ENCODE data around the gene COX5A.
"Not testable (repeated sequence)": the region's sequence is repeated elsewhere in the genome, so short reads cannot be mapped to it uniquely, and the experiment has no call there.

Gene COX5A

DNA sequence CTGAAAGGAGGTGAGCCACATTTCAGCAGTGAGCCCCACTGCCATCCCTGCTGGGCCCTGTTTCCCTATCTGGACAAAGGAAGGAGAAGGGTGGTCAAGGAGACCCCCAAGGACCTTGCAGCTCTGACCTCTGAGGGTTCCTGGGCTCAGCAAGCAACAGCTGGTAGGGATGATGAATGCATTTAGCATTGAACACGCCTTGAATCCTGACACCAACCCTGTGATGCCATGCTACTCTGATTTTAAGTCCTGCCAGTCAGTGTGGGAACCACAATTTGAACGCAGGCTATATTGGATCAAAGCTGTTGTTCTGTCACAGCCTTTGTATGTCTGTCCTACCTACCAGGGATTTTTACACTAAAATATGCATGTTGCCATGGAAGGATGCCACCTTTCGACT, 41.6 kb downstream of the COX5A start:
- no peak for DNase-seq

DNA sequence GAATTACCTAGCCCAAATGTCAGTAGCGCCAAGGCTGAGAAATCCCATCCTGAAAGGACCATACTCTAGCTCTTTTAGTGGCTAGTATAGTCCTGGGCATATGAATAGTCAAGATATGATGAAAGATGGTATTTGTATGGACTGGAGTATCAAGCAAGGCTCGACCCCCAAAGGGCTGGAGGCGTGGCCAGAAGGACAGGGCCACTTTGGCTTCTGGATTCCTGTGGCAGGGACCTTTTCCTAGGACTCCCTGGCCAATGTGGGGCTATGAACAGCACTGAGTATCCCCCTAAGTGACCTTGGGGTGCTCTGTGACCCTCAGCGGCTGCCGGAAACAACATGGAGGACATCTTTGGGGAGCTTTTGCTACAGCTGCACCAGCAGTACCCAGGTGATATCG, 42.0 kb downstream of the COX5A start:
- no peak for DNase-seq

DNA sequence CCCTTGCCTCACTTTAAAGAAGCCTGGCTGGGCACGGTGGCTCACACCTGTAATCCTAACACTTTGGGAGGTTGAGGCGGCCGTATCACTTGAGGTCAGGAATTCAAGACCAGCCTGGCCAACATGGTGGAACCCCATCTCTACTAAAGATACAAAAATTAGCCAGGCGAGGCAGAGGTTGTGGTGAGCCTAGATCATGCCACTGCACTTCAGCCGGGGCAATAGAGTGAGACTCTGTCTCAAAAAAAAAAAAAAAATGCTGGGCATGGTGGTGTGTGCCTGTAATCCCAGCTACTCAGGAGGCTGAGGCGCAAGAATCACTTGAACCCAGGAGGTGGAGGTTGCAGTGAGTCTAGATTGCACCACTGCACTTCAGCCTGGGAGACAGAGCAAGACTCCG, 43.5 kb downstream of the COX5A start:
- not testable (repeated sequence) for DNase-seq

DNA sequence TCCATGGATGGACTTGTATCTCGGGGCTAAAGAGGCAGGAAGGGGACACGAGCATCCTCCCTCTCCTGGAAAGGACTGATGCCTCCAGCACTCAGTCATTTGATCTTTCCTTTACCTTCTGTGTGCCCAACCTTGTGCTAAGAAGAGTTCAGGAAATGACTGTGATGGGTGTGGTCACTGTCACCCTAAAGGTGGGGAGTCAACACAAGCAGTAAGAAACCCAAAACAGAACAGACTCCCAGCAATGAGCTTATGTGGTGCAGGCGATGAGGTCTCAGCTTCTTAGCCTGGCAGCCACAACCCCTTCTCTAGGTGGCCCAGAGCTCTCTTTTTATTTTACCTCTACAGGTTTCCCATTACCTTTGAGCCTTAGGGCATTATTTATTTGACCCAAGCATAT, 44.2 kb downstream of the COX5A start:
- no peak for DNase-seq

DNA sequence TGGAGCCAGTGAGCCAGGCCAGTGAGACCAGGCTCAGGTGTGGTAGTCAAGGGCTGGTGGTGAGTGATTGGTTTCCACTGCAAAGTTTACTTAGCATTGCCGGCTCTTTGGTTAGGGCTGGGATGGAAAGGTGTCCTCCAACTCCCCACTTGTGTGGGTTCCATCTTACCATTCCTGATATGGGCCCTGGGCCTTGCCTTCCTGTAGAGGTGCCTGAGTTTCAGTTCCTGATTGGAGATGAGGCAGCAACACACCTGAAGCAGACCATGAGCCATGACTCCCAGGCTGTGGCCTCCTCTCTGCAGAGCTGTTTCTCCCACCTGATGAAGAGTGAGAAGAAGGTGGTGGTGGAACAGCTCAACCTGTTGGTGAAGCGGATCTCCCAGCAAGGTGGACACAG, 44.9 kb downstream of the COX5A start:
- DNase-seq: no peak

DNA sequence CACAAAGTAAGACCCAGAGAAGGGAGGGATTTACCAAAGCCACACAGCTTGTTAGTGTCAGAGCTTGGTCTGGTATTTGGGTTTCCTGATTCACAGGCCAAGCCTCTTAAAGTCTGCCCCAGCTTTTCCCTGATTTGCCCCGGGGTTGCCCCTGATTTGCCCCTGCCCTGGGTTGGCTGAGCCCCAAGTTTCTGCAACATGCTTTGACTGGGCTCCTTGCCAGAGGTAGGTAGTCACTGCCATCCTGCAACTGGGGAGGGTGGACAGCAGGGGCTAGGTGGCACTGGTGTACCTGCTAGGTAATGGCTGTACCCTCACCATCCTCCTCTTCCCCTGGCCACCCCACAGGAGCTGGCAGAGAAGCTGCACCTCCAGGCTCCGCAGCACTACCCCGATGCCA, 45.6 kb downstream of the COX5A start:
- no peak for DNase-seq

DNA sequence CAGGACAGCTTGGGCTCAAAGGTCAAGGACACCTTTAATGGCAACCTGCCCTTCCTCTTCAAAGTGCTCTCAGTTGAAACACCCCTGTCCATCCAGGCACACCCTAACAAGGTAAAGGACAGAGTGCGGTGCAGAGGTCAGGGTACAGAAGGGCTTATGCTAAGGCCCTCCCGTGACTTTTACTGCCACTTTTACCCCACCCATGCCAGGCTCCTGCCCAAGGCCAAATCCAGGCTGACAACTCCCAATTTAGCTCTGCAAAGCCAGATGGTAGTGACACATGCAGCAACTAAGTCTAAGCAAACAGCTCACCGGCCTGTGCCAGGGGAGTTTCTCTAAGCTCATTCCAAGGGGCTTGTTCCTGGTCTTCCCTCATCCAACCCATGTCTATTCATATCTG, 46.4 kb downstream of the COX5A start:
- DNase-seq: no peak

DNA sequence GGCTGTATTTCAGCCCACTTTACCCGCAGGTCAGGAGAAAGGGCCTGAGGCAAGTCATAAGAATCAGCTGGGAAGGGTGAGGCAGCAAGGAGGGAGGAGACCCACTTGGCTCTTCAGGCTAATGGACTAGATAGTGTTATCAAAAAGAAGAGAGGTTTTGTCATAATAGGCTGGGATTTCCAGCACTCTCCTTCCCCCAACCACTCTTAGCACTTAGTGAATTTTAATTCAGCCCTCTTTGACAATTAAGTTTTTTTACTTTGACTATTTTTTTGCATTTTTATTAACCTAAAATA, 47.3 kb downstream of the COX5A start:
- no peak for DNase-seq

DNA sequence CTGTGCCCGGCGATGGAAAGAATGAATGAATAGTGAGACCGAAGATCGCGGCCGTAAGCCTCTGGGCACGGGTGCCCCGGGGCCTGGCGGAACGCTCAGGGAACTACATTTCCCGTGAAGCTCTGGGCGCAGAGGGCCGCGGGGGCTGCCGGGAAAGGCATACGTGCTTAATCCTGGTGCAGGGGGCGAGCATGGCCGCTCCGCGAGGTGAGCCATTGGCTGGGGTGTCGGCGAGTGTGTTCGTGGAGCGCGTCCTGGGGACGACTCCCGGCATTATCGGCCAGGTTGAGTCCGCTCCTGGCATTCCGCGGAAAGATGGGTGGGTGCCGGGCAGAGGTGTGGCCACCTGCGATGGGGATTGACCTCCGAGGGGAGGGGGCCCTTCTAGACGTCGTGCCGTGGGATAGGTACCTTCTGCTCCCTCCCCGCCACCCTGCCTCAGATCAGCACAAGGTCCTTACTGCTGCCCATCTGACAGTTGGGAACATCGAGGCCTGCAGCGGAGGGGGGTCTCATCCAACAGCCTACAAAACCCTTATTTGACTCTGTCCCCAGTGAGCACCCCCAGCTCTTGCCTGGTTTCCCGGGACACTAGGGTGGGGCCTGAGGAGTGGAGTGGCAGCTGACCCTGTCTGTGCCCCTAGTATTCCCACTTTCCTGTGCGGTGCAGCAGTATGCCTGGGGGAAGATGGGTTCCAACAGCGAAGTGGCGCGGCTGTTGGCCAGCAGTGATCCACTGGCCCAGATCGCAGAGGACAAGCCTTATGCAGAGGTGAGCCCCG, 47.8 kb downstream of the COX5A start, which contains the start of gene MPI:
Gene MPI, plus strand, starts transcription at position 160 of the 782 bp plus-strand sequence. Its CDS starts 32 bp downstream, at position 192.
- peak; percentile 56 for DNase-seq

DNA sequence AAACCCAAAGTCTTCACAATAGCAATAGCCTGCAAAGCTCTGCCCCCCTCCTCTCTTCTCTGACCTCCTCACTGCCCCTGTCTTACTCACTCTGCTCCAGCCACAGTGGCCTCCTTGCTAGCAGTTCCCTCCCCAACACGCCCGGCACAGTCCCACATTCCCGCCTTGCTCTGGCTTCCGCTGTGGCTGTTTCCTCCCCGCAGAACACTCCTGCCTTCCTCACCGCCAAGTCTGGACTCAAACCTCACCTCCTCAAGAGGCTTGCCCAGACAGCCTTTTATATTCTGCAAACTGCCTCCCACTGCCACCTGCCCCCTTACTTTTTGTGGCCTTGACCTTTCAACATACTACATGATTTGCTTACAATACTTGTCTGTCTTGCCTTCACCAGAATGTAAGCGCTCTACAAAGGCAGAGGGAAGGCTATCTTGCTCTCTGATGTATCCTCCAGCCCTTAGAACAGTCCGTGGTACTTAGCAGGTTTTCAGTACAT, 48.4 kb downstream of the COX5A start:
- peak; percentile 56 for DNase-seq

DNA sequence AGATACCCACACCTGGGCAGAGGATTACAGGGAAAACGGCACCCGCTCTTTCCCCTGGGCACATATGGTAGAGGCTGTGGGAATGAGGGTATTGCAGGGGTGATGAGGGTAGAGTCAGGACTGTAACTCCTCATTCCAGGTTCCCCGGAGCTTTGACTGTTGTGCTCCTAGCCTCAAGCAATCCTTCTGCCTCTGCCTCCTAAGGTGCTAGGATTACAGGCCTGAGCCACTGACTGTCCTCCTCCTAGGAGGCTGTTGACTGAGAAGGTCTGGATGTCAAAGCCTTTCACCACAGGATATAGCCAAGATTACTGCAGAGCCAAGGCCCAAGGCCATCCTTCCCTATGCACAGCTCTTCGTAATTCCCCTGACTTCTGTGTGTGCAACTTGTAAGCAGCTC, 49.2 kb downstream of the COX5A start:
- no peak for DNase-seq

DNA sequence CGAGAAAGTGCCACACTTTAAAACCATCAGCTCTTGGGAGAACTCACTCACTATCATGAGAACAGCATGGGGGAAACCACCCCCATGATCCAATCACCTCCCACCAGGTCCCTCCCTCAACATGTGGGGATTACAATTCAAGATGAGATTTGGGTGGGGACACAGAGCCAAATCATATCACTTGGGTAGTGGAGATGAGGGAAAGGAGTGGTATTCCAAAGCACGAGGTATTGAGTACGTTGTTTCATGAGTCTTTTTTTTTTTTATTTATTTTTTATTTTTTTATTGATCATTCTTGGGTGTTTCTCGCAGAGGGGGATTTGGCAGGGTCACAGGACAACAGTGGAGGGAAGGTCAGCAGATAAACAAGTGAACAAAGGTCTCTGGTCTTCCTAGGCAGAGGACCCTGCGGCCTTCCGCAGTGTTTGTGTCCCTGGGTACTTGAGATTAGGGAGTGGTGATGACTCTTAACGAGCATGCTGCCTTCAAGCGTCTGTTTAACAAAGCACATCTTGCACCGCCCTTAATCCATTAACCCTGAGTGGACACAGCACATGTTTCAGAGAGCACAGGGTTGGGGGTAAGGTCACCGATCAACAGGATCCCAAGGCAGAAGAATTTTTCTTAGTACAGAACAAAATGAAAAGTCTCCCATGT, 50.2 kb downstream of the COX5A start:
- not testable (repeated sequence) for DNase-seq

DNA sequence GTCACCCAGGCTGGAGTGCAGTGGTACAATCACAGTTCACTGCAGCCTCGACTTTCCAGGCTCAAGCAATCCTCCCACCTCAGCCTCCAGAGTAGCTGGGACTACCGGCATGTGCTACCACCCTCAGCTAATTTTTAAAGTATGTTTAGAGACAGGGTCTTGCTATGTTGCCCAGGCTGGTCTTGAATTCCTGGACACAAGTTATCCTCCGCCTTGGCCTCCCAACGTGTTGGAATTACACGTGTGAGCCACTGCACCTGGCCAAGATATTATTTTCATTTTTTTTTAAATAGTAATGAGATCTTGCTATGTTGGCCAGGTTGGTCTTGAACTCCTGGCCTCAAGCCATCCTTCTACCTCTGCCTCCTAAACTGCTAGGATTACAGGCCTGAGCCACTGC, 52.4 kb downstream of the COX5A start:
- no peak for DNase-seq

DNA sequence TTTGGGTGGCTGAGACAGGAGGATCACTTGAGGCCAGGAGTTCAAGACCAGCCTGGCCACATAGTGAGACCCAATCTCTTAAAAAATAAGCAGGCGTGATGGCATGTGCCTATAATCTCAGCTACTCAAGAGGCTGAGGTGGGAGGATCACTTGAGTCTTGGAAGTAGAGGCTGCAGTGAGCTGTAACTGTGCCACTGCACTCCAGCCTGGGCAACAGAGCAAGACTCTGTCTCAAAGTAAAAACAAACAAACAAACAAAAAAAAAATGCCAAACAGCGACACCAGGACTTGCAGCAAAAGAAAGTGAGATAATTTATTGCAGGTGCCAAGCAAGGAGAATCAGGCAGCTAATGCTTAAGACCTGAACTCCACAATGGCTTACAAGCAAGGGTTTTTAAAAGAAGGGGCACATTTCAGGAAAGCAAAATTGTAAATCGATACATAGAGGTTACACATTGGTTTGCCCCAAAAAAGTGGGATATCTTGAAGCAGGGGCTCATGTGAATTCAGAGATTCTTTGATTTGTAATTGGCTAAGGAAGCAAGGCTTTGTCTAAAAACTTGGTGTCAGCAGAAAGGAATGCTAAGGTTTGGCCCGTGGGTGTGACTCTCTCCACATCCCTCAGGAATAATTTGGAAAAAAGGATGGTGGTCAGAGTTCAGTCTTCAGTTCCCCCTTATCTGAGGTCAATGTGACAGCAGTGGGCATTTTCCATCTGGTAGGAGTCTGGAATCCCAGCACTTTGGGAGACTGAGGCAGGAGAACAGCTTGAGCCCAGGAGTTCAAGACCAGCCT, 53.2 kb downstream of the COX5A start:
- DNase-seq: no peak

DNA sequence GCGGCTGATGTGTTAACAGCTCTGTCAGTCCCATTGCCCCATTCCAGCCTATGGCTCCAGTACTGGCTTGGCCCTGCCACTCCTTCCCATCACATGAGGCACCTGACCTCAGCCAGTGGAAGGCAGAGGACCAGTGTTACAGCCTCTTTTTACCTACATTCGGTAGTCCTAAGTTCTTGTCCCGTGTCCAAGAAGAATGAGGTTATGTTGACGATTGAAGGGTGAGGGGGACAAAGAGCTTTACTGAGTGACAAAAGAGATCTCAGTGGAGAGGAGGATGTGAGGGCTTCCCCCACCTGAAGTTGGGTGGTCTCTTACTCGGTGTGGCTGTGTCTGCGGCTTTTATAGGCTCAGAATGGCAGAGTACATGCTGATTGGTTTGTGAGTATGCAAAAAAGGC, 55.3 kb downstream of the COX5A start:
- DNase-seq: no peak

DNA sequence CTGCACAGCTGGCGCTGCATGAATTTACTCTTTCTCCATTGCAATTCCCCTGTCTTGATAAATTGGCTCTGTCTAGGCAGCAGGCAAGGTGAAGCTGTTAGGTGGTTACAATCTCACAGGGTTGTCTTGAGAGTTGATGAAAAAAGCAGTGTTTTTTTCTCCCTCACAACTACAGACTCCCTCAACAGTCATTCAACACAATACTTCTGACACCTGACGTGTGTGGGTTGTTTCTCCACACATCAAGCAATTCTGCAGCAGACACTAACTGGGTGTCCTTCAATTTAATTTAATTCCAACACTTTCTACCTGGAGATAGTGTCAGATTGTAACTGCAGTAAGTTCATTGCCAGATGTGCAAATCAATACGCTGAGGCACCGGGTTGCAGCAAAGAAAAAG, 59.6 kb downstream of the COX5A start:
- DNase-seq: no peak

DNA sequence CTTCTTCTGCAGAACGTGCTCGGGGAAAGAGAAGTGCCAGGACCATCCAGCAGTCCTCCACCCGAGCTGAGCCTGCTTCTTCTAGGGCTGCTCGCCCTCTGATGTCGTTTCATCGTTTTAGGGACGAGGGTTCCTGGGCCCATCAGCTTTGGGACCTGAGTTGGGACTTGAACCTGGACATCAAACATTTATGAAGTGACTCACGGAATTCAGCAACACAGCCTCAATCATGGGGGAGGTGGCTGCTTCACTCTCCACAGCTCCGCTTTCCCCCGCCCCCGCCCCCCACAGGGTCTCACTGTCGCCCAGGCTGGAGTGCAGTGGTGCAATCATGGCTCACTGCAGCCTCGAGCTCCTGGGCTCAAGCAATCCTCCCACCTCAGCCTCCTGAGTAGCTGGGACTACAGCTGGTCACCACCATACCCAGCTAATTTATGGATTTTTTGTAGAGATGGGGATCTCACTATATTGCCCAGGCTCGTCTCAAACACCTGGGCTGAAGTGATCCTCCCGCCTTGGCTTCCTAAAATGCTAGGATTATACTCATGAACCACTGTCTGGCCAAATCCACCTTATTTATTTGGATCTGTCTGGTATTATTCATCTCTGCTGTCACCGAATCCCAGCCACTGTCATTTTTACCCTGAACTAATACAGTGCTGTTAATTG, 64.0 kb downstream of the COX5A start:
- peak; percentile 18 for DNase-seq

DNA sequence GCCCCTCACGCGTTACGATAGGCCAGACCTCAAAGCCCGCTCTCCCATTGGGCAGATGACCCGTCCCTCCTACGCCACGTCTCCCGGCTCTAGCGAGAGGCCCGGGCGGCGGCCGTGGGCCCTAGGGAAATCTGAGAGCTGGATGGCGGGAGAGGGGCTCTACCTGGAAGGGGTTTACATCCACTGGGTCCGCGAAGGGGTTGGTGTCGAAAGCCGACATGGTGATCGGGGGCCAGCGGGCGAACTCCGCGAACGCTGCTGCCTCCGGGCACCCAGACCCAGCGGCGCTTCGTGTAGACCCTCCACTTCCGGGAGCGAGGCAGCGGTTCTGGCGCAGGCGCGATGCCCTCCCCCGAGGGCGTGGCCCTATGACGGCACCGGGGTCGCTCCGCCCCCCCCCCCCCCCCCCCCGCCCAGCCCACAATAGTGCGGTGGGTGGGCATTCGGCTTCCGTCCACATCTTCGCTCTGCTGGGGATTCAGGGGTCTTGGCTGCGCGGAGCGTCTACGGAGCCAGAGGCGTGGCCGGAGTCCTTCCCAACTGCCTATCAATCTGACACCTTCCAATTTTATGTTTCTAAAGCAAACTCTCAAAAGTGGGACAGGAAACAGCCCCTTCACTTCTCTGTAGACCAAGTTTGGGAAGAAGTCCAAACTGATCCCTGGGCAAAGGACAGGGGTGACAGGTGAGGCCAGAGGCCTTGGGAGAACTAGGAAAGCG, 64.7 kb downstream of the COX5A start, which contains the start of gene SCAMP2:
Gene SCAMP2, minus strand, starts transcription at position 330 of the 720 bp plus-strand sequence. Its CDS starts 110 bp downstream, at position 220.
- peak; percentile 86 for DNase-seq

DNA sequence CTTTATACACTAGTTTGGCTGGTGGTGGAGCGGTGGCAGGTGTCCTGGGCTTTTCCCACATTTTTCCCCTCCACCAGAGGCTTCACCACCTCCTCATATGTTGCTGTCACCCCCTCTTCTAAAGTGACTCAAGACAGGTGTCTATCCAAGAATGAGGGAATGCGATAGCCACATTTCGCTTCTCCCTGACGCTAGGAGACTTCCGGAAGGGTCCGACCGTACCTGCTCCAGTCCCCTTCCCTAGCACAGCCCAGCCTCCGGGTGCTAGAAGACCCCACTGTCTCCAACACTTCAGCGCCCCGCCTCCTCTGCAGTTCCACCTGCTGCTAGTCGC, 65.2 kb downstream of the COX5A start:
- no peak for DNase-seq

DNA sequence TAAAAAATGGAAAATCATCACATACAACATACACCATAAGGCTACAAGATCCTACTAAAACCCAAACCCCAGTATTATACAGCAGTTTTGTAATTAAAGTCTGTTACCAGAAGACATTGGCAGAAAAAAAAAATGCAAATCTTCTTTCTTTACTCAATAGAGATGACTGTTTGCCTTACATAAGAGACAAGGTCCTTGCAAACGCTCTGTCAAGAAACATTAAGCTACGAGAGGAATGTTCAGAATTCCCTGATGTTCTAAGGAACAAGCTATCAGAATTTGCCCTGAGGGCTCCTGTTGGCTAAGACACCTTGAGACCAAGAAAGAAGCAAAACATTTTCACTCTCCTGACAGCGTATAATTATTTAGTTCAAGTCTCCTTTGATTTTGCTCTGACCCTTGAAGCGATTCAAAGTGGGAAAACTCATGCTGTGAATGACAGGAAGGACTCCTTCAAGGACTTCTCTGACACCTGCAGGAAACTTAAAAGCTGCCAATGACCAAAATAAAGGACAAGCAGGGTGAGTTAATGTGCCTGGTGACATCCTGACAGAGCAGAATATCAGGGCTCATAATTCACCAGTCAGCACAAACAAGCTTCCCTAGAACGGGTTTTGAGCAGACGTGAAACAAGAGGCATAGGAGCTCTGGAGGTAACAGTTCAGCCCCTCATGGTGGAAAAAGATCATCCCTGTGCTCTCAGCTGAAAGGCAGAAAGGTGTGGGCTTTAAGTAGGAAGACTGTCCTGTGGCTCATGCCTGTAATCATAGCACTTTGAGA, 67.2 kb downstream of the COX5A start:
- DNase-seq: peak; percentile 3

Data from NCI-H2227 treated with DMSO at 0.1 percent for 48 hours (cell line).